GM18868 (cell line): Measurements from ENCODE around the gene OR52B6.
"Not testable (repeated sequence)": the region's sequence is repeated elsewhere in the genome, so short reads cannot be mapped to it uniquely, and the experiment has no call there.

Experiments
- ATAC-seq: cut with Tn5 transposase; IDR thresholded peaks from one replicate; pipeline ENCODE4 v1.9.1; 2021; ENCODE audit warnings: mild to moderate bottlenecking, moderate library complexity; ENCODE audit not compliant: unreplicated experiment

The OR52B6 gene

GRCh38 chr11:5580577-5580976 lies at the start of gene OR52B6:
TSS of gene OR52B6 (plus strand) at chr11:5580877. CDS start at chr11:5580877, 0 bp downstream.
- no peak for ATAC-seq

- ATAC-seq: no peak
Measured at GRCh38 chr11:5531053-5531831, 49.4 kb upstream of the OR52B6 start.

GRCh38 chr11:5534046-5534445 lies 46.6 kb upstream of the OR52B6 start:
- ATAC-seq: no peak

GRCh38 chr11:5536482-5536881 lies 44.2 kb upstream of the OR52B6 start:
- ATAC-seq: no peak

GRCh38 chr11:5541427-5541826 lies 39.2 kb upstream of the OR52B6 start:
- no peak for ATAC-seq

- ATAC-seq: no peak
Measured at GRCh38 chr11:5546457-5546856, 34.2 kb upstream of the OR52B6 start.

- ATAC-seq: no peak
Measured at GRCh38 chr11:5547982-5548381, 32.7 kb upstream of the OR52B6 start.

- no peak for ATAC-seq
Measured at GRCh38 chr11:5548440-5548839, 32.2 kb upstream of the OR52B6 start, which contains the start of gene OR52H1. TSS of gene OR52H1 (minus strand) at chr11:5548540. CDS start at chr11:5545505, 3,035 bp downstream.

GRCh38 chr11:5550440-5551095 lies 30.1 kb upstream of the OR52B6 start:
- peak; percentile 92 for ATAC-seq

GRCh38 chr11:5553343-5553742 lies 27.3 kb upstream of the OR52B6 start:
- ATAC-seq: no peak

GRCh38 chr11:5556596-5557188 lies 24.0 kb upstream of the OR52B6 start:
- ATAC-seq: no peak

- ATAC-seq: no peak
Measured at GRCh38 chr11:5557751-5558150, 22.9 kb upstream of the OR52B6 start.

GRCh38 chr11:5564259-5565019 lies 16.2 kb upstream of the OR52B6 start:
- no peak for ATAC-seq

- ATAC-seq: no peak
Measured at GRCh38 chr11:5574654-5575053, 6.0 kb upstream of the OR52B6 start.

GRCh38 chr11:5575152-5575551 lies 5.5 kb upstream of the OR52B6 start:
- ATAC-seq: no peak

GRCh38 chr11:5577101-5577500 lies 3.6 kb upstream of the OR52B6 start:
- ATAC-seq: no peak

GRCh38 chr11:5581014-5581413 lies 337 bp downstream of the OR52B6 start:
- no peak for ATAC-seq

GRCh38 chr11:5584458-5584857 lies 3.8 kb downstream of the OR52B6 start:
- not testable (repeated sequence) for ATAC-seq

- not testable (repeated sequence) for ATAC-seq
Measured at GRCh38 chr11:5589906-5590305, 9.2 kb downstream of the OR52B6 start.

- no peak for ATAC-seq
Measured at GRCh38 chr11:5591613-5592012, 10.9 kb downstream of the OR52B6 start.

GRCh38 chr11:5592615-5593014 lies 11.9 kb downstream of the OR52B6 start:
- ATAC-seq: no peak
